Body of pancreas (tissue), 4 donors: ENCODE results near the gene CDC42BPA.

Experiments
- CTCF ChIP-seq, 7 experiments: fragments of 450-650 bp in 4 of 7; fragments of 200-600 bp in 3 of 7; sonication (generic) in 3 of 7; IDR thresholded peaks; one replicate each; pipeline ENCODE4 v1.5.1; 2016 to 2019; ENCODE audit warnings: antibody characterized with exemption in 7 of 7
- POLR2A ChIP-seq, 3 donors: fragments of 450-650 bp; IDR thresholded peaks; one replicate each; pipeline ENCODE4 v1.6.1; 2016; ENCODE audit warnings: antibody characterized with exemption in 3 of 3, mild to moderate bottlenecking in 2 of 3

- TF ChIP-seq CTCF (IDR thresholded peaks at IDR 0.05) (no peak), POLR2A (IDR thresholded peaks at IDR 0.05) (no peak)
These were observed 367.4 kb downstream of the CDC42BPA start for GRCh38 chr1:226950871-226951270.
